Midbrain (tissue), 1 donor: ENCODE results near the gene ADH7.
A peak's percentile ranks its signal among the peaks of the same experiment; 100 is the strongest.

ENCODE experiments used
- DNase-seq: peaks from one replicate; lab custom pipeline; 2025; lab: John Stamatoyannopoulos, UW

ADH7 gene

DNA sequence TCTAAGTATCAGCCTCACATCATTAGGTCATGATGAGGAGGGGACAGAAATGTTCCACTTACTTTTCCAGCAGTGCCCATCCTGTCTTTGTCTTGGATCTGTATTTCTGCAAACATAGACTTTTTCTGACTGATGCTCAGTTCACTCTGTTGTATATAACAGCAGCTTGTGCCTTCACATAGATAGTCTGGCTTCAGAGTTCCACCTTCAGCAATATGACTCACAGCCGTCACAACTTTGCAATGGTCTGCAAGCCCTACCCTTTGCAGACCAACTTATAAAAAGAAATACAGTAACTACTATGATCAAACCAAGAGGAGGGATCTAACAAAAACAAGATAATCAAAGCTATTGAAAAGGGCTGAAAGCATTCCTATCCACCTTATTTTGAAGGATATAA, at the start of gene ADH7:
Gene ADH7, minus strand, starts transcription at position 189 of the 400 bp plus-strand sequence. Its CDS starts 109 bp downstream, at position 80.
- DNase-seq: no peak

DNA sequence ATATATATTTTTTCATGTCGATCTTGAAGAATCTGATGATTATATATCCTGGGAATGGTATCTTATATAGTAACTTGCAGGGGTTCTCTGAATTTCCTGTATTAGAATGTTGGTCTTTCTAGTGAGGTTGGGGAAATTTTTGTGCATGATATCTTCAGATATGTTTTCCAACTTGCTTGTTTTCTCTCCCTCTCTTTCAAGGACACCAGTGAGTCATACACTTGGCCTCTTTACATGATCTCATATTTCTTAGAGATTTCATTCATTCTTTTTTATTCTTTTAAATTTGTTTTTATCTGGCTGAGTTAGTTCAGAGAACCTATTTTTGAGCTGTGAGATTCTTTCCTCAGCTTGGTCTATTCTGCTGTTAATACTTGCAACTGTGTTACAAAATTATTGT, 48.5 kb upstream of the ADH7 start:
- DNase-seq: no peak

DNA sequence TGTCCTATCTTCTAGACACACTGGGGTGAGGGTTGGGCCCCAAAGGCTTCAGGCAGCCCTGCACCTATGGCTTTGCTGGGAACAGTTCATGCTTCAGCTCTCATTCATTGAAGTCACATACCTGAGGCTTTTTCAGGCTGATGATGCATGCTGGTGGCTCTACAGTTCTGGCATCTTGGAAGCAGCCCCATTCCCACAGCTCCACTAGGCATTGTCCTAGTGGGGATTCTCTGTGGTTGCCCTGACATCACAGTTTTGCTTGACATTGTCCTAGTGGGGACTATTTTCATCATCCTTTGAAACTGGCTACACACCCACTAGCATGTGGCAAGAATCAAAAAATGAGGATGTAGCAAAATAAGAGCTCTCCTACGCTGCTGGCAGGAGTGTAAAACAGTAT, 38.0 kb upstream of the ADH7 start:
- no peak for DNase-seq

DNA sequence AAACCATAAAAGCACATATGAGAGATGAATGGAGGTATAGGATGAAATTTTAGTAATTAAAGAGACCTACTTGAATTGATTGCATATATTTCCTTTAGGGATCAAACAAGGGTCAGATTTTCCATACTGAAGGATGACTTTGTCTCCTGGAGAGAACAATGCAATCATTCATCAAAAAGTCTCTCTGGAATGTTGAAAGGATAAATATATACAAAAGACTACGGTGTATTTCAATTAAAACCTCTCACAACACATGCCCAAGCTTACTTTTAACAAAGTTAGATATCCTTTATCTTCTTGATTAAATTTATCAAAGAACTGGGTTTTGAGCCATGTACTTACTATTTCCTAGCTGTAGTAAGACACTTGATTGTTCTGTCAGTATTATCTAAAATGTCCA, 36.8 kb upstream of the ADH7 start:
- DNase-seq: no peak

DNA sequence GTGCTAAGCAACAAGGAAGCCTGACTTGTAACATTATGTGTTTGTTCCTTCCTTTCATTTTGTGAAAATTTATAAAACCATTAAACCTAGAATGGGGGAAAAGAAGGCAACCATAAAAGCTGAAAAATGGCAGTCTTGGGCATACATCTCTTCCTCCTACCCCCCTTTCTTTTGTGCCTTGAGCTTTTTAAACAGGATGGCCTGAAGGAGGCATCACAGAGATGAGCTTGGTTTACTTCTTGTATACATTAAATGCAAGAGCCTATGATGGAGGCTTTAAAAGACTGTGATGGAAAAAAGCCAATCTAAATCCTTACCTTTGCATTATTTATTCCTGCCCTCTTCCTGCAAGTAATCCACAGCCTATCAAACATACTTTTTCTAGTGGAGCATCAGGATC, 36.2 kb upstream of the ADH7 start:
- no peak for DNase-seq

DNA sequence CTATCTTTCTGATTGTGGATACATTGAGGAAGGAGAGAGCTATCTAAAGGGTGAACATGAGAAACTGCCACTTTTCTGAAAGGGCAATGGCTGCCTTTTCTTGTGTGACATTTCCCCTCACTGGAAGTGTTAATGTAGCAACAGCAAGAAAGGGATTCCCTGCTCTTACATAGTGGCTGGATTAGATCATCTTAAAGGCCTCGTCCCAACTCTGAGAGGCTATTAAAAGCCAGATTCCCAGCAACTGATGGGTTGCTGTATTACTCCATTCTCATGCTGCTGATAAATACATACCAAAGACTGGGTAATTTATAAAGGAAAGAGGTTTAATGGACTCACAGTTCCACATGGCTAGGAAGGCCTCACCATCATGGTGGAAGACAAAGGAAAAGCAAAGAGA, 33.7 kb upstream of the ADH7 start:
- no peak for DNase-seq

DNA sequence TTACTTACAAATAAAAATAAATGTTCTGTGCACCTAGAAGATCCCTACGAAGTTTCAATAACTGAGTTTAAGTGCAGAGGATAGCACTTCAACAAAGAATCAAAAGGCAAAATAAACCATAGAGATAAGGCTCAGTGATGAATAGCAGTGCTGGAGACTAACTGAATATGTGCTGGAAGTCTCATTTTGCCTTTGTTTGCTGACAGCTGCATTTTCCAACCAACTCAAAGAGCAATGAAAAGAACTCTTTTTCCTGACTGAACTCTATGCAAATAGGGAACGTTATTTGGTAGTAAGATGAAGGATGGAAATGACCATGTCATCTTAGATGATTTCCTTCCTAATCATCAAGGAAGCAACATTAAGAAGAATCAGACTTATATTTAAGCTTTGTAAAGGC, 32.7 kb upstream of the ADH7 start:
- DNase-seq: peak; percentile 26

DNA sequence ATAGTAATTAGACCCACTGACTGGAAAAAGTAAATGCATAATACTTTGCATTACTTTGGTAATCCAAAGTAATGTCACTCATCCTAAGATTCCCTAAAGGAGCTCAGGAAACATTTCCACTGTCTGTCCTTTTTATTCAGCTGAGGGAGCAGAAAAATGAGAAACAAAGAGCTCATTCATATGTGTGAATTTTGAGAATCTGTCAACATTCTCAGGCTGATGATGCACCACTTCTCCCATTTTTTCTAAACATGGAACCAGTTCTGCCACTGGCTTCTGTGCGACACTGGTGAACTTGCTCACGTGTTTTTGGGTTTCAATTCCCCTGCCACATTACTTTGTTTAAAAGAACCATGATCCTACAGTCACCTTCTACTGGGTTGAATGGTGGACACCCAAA, 28.4 kb upstream of the ADH7 start:
- DNase-seq: no peak

DNA sequence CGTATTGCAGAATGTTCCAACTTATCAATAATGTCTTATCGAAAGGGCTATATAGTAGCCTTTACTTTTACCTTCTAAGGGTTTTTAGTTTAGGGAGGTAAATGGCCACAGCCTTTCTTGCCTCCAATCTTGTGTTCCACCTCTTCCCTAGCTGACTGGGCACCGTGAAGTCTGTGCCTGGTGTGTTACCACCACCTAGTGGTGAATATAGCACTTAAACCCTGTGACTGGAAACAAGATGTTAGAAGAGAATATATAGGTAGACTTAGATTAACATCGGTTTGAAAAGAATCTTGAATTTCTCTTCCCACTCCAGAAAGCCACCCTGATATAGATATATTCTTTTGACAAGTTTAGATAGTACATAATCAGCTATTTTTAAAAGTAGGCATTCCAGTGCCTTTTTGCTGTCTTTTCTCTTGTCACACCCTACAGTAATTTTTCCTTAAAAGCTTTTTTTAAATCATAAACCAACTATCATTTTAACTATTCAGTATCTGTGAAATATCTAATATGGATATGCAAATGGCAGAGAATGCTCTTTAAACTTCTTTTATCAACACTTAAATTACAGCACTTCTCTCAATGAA, 27.8 kb upstream of the ADH7 start:
- DNase-seq: peak; percentile 74

DNA sequence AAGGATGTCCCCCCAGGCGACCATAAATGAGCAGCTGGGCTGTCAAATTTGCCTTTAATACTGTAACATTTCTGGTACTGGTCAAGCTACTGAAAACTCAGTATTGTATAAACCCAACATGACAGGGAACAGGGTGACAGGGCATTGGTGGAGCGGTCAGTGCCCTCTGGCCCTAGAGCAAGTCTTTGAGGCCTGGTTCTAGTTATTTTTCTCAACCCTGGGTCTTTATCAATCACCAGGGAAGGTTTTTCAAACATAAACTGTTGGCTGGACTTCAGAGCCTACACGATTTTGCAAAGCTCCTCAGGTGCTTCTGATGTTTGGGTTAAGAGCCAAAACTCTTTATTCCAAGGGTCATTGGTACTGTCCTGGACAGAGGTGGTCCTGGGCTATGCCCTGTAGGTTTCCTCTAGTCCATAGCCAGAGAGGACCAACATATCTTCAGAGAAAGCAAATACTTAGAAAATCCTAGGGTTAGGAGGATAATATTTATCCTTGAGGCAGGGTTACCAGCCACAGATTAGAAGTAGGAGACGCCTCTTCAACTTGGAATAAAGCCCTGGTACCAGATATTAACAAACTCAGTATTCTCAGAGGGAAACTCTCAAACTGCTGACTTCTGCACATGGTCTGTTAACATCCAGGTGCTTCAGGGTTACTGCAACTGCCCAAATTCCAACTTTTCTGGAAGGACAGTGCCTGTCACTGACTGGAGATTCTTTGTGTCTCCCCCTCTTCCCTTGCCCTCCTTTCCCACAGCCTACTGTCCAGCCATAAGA, 26.7 kb upstream of the ADH7 start:
- no peak for DNase-seq

DNA sequence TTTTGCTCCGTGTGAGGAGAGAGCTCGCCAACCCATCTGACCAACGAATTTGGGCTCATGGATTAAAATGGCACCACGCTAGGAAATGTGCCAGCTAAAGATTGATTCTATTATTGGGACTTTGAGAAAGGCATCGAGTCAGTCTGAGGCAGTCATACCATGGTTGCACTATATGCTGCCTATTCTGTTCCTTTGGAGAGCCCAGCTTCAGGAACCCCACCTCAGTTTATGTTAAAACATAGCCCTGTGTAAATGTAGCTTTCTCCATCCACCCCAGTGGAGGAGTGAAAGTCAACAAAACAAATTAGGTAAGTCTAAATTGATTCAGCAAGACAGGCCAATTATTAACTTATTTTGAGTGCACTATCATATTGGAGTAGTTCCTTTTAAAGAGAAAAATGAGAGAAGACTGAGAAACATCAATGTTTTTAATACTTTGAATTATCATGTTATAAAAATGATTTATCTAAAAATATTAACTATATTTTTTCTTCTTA, 24.5 kb upstream of the ADH7 start:
- no peak for DNase-seq

DNA sequence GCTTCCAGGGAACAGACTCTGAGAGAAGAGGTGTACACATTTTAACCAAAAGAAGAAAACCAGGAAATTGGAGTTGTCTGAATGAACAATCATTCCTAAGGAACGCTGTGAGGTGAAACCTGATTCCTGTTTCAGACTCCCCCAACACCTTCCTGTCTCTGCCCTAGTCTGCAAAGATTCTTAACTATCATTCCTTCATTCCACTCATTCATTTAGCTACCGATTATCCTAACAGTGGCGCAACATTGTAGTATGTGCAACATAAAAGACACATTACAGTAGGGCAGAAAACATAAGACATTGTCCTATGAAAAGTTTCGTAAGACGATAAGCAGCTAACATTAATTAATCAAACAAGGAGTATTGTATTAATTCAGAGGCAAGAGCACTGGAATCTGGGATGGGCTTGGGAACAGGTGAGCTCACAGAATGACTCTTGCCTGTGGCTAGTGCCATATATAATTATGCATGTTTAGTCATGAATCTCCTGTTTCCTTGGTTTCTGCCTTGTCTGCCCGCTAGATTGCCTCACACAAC, 23.8 kb upstream of the ADH7 start:
- DNase-seq: no peak

DNA sequence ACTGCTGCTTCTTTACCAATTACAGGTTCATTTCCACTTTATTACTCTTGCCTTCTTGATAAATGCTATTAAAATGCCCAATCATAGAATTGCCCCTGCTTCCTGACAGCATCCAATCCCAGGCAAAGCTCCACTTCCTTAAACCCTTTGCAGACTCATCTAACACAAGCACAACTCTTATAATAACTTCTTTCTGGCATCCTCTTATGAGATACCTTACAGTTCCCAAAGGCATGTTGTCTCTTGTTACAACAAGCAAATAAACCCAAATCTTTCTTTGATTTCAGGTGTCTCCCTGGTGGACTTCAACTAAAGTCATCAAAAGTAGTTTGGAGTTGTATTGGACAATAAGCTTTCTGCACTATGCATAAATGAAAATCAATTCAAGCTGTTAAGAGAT, 22.5 kb upstream of the ADH7 start:
- no peak for DNase-seq

DNA sequence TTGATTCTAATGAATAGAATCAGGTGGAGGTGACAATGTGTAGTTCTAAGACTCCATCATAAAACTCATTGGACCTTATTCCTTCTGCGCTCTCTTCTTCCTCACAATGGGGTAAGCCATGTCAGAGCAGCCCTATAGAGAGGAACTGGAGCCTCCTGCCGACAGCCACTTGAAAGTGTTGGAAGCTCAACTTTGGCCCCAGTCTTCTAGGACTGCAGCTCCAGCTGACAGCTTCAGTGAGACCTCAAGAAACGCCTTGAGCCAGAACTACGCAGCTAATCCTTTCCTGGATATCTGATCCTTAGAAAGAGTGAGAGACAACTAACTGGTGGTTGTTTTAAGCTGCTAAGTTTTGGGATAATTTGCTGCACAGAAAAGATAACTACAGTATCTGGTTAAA, 22.1 kb upstream of the ADH7 start:
- no peak for DNase-seq

DNA sequence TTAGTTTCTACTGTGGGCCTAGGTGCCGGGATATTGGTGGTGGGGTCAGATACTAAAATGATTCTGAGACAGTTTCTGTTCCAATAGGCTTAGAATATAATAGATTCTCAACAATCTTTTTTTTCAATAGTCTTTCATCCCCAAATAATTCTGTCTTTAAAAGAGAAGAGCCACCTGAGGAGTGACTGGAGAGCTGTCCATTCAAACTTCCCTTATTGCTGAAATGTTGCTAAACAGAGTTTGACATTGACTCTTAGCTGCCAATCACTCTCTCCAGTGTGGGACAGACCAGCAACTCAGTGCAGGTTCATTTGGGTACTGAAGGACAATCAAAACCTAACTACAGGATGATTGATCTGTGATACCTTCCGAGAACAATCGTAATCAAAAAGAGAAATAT, 12.4 kb upstream of the ADH7 start:
- no peak for DNase-seq

DNA sequence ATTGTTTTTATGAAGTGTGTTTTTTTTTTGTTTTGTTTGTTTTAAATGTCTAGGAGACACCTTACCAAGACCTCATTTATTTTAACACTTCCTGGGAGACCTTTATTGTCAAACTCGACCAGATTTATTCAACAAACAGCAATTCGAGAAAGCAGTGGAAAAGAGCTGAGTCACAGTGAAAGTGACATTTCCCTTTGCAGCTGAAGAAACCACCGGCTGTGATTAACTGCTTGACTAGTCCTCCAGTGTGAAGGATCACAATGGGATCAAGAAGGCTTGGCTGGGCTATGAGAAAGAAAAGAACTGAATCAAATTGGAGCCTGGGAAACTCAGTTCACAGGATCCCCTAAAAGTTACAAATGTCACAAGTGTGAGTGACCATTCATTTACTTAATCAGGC, 11.9 kb upstream of the ADH7 start:
- no peak for DNase-seq

DNA sequence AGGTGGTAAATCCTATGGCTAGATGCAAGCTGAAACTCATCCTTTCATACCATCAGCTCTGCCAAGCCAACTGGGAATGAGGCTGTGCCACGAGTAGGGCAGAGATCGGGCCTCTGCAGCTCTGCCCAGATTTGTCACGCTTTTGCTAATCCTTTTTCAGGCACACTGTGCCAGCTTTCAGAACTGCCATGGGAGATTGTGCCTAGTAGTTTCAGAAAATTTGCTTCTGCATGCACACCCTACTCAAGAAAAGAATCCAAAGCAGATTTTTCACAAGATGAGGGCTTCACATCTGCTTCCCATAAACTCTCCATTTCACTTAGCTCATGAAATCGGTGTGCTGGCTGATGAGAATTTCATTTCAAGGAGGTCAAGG, 3.3 kb upstream of the ADH7 start:
- no peak for DNase-seq

DNA sequence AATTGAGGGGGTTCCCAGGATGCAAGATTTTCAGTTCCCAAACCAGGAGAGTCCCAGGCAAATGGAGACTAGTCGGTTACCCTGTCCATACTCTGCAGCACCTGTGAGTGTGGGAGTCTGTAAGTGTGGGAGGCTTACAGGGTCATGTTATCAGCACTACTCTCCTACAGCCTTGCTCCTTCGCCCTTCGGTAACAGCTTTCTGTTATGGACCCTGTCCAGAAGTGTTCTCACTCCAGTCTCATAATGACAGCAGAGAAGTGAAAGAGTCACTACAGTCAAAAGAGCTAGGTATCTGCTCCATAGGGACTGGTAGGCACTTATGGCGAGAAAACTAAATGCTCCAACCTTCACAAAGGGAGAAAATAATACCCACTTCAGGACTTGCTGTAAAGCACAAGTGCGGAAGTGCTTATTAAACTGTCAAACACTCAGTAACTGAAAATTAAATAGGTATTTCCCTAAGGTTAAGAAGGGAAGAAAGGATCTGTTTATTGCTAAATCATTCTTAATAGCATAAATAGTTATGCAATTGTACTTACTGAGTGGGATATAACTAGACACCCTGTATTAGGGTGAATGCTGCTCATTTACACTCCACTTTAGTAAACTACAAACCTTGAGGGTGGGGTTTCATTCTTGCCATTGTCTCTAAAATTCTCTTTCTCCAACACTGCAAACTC, 2.7 kb upstream of the ADH7 start:
- no peak for DNase-seq

DNA sequence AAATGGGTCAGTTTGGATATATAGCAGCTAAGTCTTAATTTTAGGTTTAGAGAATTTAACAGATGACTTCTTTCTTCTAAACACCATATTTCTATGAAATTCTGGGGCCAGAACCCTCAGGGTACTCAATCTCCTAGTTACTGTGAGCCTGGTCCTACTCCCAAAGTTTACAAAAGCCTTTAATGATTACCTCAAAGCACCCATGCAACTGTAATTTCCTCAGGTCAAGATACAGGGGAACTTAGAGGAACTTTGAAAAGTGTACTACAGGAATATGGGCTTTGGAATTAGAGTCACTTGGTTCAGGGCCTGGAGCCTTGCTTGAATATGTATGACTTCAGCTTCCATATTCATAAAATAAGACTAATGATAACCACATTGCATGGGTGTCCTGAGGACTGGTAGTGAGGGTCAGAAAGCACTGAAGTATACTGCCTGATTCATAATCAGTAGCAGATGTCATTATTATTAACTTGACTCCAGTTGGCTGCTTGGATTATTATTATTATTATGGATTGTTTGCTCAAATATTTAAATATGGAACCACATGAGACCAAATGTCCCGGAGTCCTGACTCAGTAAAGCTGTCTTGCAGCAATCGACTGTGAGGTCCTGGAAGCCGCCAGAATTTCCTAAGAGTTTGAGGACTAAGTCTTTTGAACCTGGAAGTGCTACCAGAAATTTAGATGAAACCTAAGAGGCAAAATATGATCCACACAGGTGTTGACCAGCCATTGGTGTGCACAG, 2.0 kb upstream of the ADH7 start:
- DNase-seq: no peak

DNA sequence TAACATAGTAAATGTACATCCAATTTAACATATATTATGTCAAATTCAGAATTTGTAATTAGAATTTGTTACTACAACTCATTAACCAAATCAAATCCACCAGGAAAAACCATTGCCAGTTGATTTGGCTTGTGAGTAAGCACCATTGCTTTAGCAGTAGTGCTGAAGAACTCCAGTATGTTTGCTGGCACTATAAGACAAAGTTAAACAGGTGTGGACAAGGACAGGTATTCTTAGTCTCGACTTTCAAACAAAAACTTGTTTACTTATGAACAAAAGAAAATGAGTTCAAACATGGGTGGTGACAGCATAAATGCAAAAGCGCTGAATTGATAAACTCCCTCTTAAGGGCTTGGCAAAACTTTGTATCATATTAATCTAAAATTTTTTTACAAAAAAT, 1.3 kb upstream of the ADH7 start:
- DNase-seq: no peak

DNA sequence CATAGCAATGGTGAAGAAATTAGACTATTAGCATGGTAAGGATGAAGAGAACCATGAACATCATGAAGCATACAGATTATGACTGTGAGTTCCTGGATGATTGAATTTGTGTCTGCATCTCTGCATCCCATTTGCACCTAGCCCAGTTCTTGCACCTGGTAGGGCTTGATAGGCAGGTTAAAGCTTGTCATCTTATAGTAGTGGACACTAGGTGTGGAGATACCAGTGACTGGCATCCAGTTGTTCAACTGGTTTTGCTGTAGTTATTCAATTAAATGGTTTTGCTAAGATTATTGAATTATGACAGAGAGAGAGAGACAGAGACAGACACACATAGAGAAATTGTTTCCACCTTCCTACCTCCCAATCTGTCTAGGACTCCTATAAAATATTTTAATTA, 5.0 kb downstream of the ADH7 start:
- no peak for DNase-seq

DNA sequence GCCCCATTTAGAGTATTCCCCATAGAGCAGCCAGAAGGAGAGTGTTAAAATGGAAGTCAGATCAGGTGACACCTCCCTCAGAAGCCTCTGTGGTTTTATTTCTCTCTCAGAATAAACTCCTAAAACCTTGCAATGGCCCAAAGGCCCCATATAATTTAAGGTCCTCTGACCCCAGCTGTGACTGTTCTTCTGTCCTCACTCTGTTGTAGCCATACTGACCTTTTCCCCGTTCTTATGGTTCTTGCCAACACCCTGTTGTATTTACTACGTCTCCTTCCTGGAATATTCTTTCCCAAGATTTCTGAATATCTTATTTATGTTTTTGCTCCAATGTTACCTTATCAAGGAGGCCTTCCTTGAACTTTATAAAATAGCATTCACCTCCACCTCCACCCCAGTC, 18.0 kb downstream of the ADH7 start:
- no peak for DNase-seq
